H1 (cell line): ENCODE results near the gene AGAP1. TPM values are rescaled to one million over a fixed set of nuclear protein-coding genes. Genes with fewer than 3 reads are reported as not detected.
"Not testable (repeated sequence)": the region's sequence is repeated elsewhere in the genome, so short reads cannot be mapped to it uniquely, and the experiment has no call there.

Experiments
- CTCF ChIA-PET: fragments of 300-600 bp; sonication (Branson Sonifier 250); formaldehyde crosslinking; loops from one replicate; lab custom pipeline; 2021; ENCODE audit not compliant: partially characterized antibody; lab: Charles Lee
- POLR2A ChIA-PET: fragments of 300-600 bp; sonication (Branson Sonifier 250); formaldehyde crosslinking; loops from one replicate; lab custom pipeline; 2021; ENCODE audit warnings: inconsistent platforms; ENCODE audit not compliant: partially characterized antibody; lab: Charles Lee
- DNase-seq, 2 experiments: peaks; one replicate each; pipeline versions ENCODE4 v3.0.0 to v3.0.0-alpha.2; 2010 to 2022; ENCODE audit warnings: low spot score in 2 of 2, low read depth in 1 of 2, mixed read lengths in 1 of 2
- FAIRE-seq: peaks from 2 replicates; lab custom pipeline; 2011; peaks lifted over from hg19 to GRCh38; lab: Jason Lieb, UNC
- H2AFZ ChIP-seq: 2 replicates; pipeline ENCODE4 v1.8.1; 2012; ENCODE audit warnings: low read length, inconsistent platforms
- H2AK5ac ChIP-seq: 2 replicates; pipeline ENCODE4 v1.6.1; 2013; ENCODE audit warnings: low read depth, low read length
- H2BK120ac ChIP-seq: replicated peaks from 2 replicates; pipeline ENCODE3; 2013; ENCODE audit warnings: low read depth, low read length, inconsistent platforms
- H2BK12ac ChIP-seq: 2 replicates; pipeline ENCODE4 v1.6.1; 2013; ENCODE audit warnings: low read depth, low read length
- H2BK15ac ChIP-seq: 2 replicates; pipeline ENCODE4 v1.6.1; 2013; ENCODE audit warnings: low read length
- H2BK20ac ChIP-seq: 2 replicates; pipeline ENCODE4 v1.6.1; 2013; ENCODE audit warnings: low read length
- H2BK5ac ChIP-seq: 2 replicates; pipeline ENCODE4 v1.6.1; 2013; ENCODE audit warnings: low read depth, low read length
- H3K14ac ChIP-seq: 2 replicates; pipeline ENCODE4 v1.6.1; 2013; ENCODE audit warnings: inconsistent platforms; ENCODE audit not compliant: insufficient read length
- H3K18ac ChIP-seq: 2 replicates; pipeline ENCODE4 v1.6.1; 2013; ENCODE audit warnings: low read length; ENCODE audit errors: extremely low read depth
- H3K23ac ChIP-seq: 2 replicates; pipeline ENCODE4 v1.6.1; 2013; ENCODE audit warnings: inconsistent platforms; ENCODE audit not compliant: insufficient read length
- H3K23me2 ChIP-seq: 2 replicates; pipeline ENCODE4 v1.6.1; 2013; ENCODE audit warnings: low read depth, low read length
- H3K27ac ChIP-seq: 2 replicates; pipeline ENCODE4 v1.6.1; 2011; ENCODE audit warnings: low read depth, low read length, inconsistent platforms
- H3K27me3 ChIP-seq, 4 experiments: replicated peaks in 1 of 4; 1 replicate in 1 of 4; 2 replicates in 3 of 4; pipeline versions ENCODE4 v1.6.1 to v1.8.1; 2011 to 2013; ENCODE audit warnings: low read length in 3 of 4, mild to moderate bottlenecking in 3 of 4, inconsistent platforms in 2 of 4, mixed read lengths in 2 of 4, moderate library complexity in 1 of 4; ENCODE audit not compliant: control insufficient read depth in 3 of 4, insufficient read depth in 3 of 4; ENCODE audit errors: extremely low read depth in 1 of 4
- H3K36me3 ChIP-seq, 4 experiments: 2 replicates each; pipeline versions ENCODE4 v1.6.1 to v1.8.1; 2011 to 2013; ENCODE audit warnings: mild to moderate bottlenecking in 4 of 4, low read length in 3 of 4, moderate library complexity in 2 of 4, control low read depth in 1 of 4, inconsistent platforms in 1 of 4; ENCODE audit not compliant: insufficient read depth in 4 of 4, control insufficient read depth in 2 of 4
- H3K4ac ChIP-seq: replicated peaks from 2 replicates; pipeline ENCODE3; 2013; ENCODE audit warnings: low read length, low read depth, mixed read lengths, inconsistent platforms; ENCODE audit not compliant: insufficient read length
- H3K4me1 ChIP-seq, 4 experiments: replicated peaks in 1 of 4; 1 replicate in 1 of 4; 2 replicates in 3 of 4; pipeline versions ENCODE4 v1.6.1 to v1.8.1; 2011 to 2013; ENCODE audit warnings: low read length in 3 of 4, inconsistent platforms in 2 of 4, mixed read lengths in 1 of 4; ENCODE audit not compliant: insufficient read depth in 4 of 4, control insufficient read depth in 3 of 4
- H3K4me2 ChIP-seq, 2 experiments: 2 replicates each; pipeline versions ENCODE4 v1.6.1 to v1.8.1; 2011 to 2013; ENCODE audit warnings: low read depth in 2 of 2, low read length in 2 of 2, control low read depth in 1 of 2, inconsistent platforms in 1 of 2, mild to moderate bottlenecking in 1 of 2; ENCODE audit not compliant: insufficient read depth in 1 of 2
- H3K4me3 ChIP-seq, 4 experiments: fragments of 200-600, 300-600 bp in 1 of 4; sonication (generic), shearing (Covaris generic), sonication (Bioruptor Twin) in 1 of 4; 2 replicates each; pipeline versions ENCODE4 v1.5.1 to v1.8.1; 2011 to 2016; ENCODE audit warnings: low read length in 4 of 4, low read depth in 3 of 4, control low read depth in 2 of 4, inconsistent platforms in 2 of 4, mild to moderate bottlenecking in 2 of 4, mixed read lengths in 1 of 4, moderate library complexity in 1 of 4; ENCODE audit not compliant: insufficient read depth in 2 of 4; ENCODE audit errors: extremely low read depth in 1 of 4
- H3K56ac ChIP-seq: replicated peaks from 2 replicates; pipeline ENCODE3; 2013; ENCODE audit warnings: low read depth, mild to moderate bottlenecking, mixed read lengths, low read length, inconsistent platforms; ENCODE audit not compliant: insufficient read length
- H3K79me1 ChIP-seq: 2 replicates; pipeline ENCODE4 v1.6.1; 2013; ENCODE audit warnings: low read depth, low read length, control low read depth
- H3K79me2 ChIP-seq, 2 experiments: 2 replicates each; pipeline versions ENCODE4 v1.6.1 to v1.8.1; 2012 to 2013; ENCODE audit warnings: low read length in 2 of 2, mild to moderate bottlenecking in 2 of 2, inconsistent platforms in 1 of 2; ENCODE audit not compliant: insufficient read depth in 2 of 2, control insufficient read depth in 1 of 2
- H3K9ac ChIP-seq, 4 experiments: replicated peaks in 1 of 4; 1 replicate in 1 of 4; 2 replicates in 3 of 4; pipeline versions ENCODE4 v1.6.1 to v1.8.1; 2011 to 2013; ENCODE audit warnings: low read depth in 3 of 4, low read length in 3 of 4, control low read depth in 2 of 4, mild to moderate bottlenecking in 2 of 4, moderate library complexity in 2 of 4, inconsistent platforms in 1 of 4; ENCODE audit errors: extremely low read depth in 1 of 4
- H3K9me3 ChIP-seq, 2 experiments: 2 replicates each; pipeline versions ENCODE4 v1.6.1 to v1.8.1; 2012 to 2013; ENCODE audit warnings: mild to moderate bottlenecking in 2 of 2, moderate library complexity in 2 of 2, control low read depth in 1 of 2, inconsistent platforms in 1 of 2, low read depth in 1 of 2, low read length in 1 of 2, mixed read lengths in 1 of 2; ENCODE audit not compliant: insufficient read depth in 2 of 2
- H4K20me1 ChIP-seq, 2 experiments: replicated peaks in 1 of 2; 2 replicates each; pipeline versions ENCODE3 to v1.8.1; 2011 to 2013; ENCODE audit warnings: inconsistent platforms in 2 of 2, low read length in 2 of 2, mild to moderate bottlenecking in 1 of 2; ENCODE audit not compliant: insufficient read depth in 2 of 2, control insufficient read depth in 1 of 2
- H4K5ac ChIP-seq: 2 replicates; pipeline ENCODE4 v1.6.1; 2013; ENCODE audit warnings: low read length, low read depth, mixed read lengths, inconsistent platforms; ENCODE audit not compliant: insufficient read length
- H4K8ac ChIP-seq: 2 replicates; pipeline ENCODE4 v1.8.0; 2013; ENCODE audit warnings: mild to moderate bottlenecking, moderate library complexity, low read length, inconsistent platforms; ENCODE audit not compliant: insufficient read depth; ENCODE audit errors: extremely low read depth
- H4K91ac ChIP-seq: replicated peaks from 2 replicates; pipeline ENCODE3; 2013; ENCODE audit warnings: low read length, mixed read lengths, inconsistent platforms; ENCODE audit not compliant: insufficient read length
- WGBS, 2 experiments: shearing (Covaris generic) in 1 of 2; methylation state at CpG; one replicate each; pipeline versions ENCODE4 v1.1.6 to v1.1.7; 2013 to 2015; ENCODE audit warnings: low lambda C conversion rate in 2 of 2, mixed read lengths in 2 of 2, inconsistent platforms in 1 of 2, low coverage in 1 of 2, missing lambda C conversion rate in 1 of 2; ENCODE audit not compliant: insufficient replicate concordance in 2 of 2, insufficient coverage in 1 of 2, insufficient read length in 1 of 2; ENCODE audit errors: extremely low coverage in 1 of 2, missing lambda C conversion rate in 1 of 2; 5-methylcytosine and 5-hydroxymethylcytosine counted together
- polyA plus RNA-seq, 7 experiments: library from polyadenylated mRNA; depleted of rRNA in 3 of 7; stranded (reverse) in 5 of 7; unstranded in 2 of 7; fragments of >200 nt in 5 of 7; fragments of 200-250 nt in 2 of 7; gene quantifications; 1 replicate in 5 of 7; 2 replicates in 1 of 7; 4 replicates in 1 of 7; pipeline versions ENCODE4 v1.2.1 to v1.2.3, GENCODE V29; 2011 to 2013; ENCODE audit warnings: missing spikeins in 2 of 7, mixed read lengths in 2 of 7
- total RNA-seq: library from RNA; stranded (reverse); fragmentation: NEBNext Ultra II Directional; extraction: Animal tissue kit (Norgen Biotek cat#: 25700); gene quantifications from 2 replicates; pipeline ENCODE4 v1.2.1, GENCODE V29; 2021

The AGAP1 gene
- total and polyA plus RNA-seq, 2 of the 8 experiments (the other 6 are each of a cell fraction or from before 2014, with no cell fraction given), result 18.1 to 39.4 TPM

DNA sequence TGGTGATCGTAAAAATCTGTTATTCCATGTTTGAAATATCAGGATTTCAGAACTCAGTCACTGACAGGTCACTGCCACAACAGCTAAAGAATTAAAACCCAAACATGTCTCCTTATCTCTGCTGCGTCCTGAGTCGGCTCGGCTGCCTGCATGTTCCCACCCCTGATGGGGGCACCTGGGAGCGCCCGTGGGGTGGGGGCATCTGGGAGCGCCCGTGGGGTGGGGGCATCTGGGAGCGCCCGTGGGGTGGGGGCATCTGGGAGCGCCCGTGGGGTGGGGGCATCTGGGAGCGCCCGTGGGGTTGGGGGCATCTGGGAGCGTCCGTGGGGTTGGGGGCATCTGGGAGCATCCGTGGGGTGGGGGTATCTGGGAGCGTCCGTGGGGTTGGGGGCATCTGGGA lies 270.6 kb downstream of the AGAP1 start:
- H3K23me2 ChIP-seq, H2AFZ ChIP-seq: not testable (repeated sequence)

More for the DNA sequence above, 270.6 kb downstream of the AGAP1 start:
- H3K4me3 ChIP-seq, H3K23ac ChIP-seq, POLR2A ChIA-PET, H3K27ac ChIP-seq, H2BK15ac ChIP-seq, H3K36me3 ChIP-seq, H2BK5ac ChIP-seq, H2BK20ac ChIP-seq, H2AK5ac ChIP-seq, H2BK120ac ChIP-seq, H3K4ac ChIP-seq, H2BK12ac ChIP-seq, DNase-seq, H3K9ac ChIP-seq, H3K56ac ChIP-seq, FAIRE-seq, H3K79me1 ChIP-seq, H3K27me3 ChIP-seq, H4K20me1 ChIP-seq, H3K4me2 ChIP-seq, H3K79me2 ChIP-seq, H3K18ac ChIP-seq, H4K8ac ChIP-seq, H4K91ac ChIP-seq, H3K9me3 ChIP-seq, H4K5ac ChIP-seq, H3K14ac ChIP-seq, H3K4me1 ChIP-seq: not testable (repeated sequence)
- WGBS, 2 experiments, result 94% methylated on average over 4 of the region's 19 CpGs; no CpG with 5 or more reads in 1 of the 2 experiments
- CTCF ChIA-PET, result interaction anchor here (4.4 kb wide), 1 partner anchor 15 kb away, joined by 44 read pairs; no protein-coding TSS in a partner anchor
